ENCODE measurements around the gene SFT2D2.

DNA sequence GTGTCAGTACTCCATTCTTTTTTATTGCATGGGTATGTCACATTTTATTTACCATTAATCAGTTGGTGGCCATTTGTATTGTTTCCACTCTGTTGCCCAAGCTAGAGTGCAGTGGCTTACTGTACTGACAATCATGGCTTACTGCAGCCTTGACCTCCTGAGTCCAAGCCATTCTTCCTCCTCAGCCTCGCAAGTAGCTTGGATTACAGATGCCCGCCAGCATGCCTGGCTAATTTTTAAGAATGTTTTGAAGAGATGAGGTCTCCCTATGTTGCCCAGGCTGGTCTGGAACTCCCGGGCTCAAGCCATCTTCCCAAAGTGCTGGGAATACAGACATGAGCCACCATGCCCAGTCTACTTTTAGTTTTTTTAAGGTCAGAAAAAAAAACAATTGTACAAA is 813 bp upstream of the SFT2D2 start:
- TF ChIP-seq POLR2A (IDR thresholded peaks at IDR 0.05), result no peak
- TF ChIP-seq, protein P1, sequence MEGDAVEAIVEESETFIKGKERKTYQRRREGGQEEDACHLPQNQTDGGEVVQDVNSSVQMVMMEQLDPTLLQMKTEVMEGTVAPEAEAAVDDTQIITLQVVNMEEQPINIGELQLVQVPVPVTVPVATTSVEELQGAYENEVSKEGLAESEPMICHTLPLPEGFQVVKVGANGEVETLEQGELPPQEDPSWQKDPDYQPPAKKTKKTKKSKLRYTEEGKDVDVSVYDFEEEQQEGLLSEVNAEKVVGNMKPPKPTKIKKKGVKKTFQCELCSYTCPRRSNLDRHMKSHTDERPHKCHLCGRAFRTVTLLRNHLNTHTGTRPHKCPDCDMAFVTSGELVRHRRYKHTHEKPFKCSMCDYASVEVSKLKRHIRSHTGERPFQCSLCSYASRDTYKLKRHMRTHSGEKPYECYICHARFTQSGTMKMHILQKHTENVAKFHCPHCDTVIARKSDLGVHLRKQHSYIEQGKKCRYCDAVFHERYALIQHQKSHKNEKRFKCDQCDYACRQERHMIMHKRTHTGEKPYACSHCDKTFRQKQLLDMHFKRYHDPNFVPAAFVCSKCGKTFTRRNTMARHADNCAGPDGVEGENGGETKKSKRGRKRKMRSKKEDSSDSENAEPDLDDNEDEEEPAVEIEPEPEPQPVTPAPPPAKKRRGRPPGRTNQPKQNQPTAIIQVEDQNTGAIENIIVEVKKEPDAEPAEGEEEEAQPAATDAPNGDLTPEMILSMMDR (IDR thresholded peaks at IDR 0.05), result no peak
